Tibial artery (tissue), 4 donors: ENCODE results near the gene TMEM207.

Experiments used
- DNase-seq, 2 donors: peaks; one replicate each; pipeline ENCODE4 v3.0.0-alpha.2; 2019
- H3K27ac ChIP-seq, 2 donors: fragments of 200-600 bp; sonication (generic) in 1 of 2; 1 replicate in 1 of 2; 2 replicates in 1 of 2; pipeline ENCODE4 v1.5.1; 2018 to 2019; ENCODE audit warnings: mild to moderate bottlenecking in 1 of 2
- H3K27me3 ChIP-seq, 2 donors: fragments of 200-600 bp; sonication (generic) in 1 of 2; one replicate each; pipeline versions ENCODE4 v1.5.1 to v1.6.0; 2016 to 2019
- H3K36me3 ChIP-seq, 3 donors: fragments of 200-600 bp; sonication (generic) in 2 of 3; one replicate each; pipeline ENCODE4 v1.5.1; 2016 to 2019; ENCODE audit warnings: mild to moderate bottlenecking in 2 of 3
- H3K4me1 ChIP-seq, 4 donors: fragments of 200-600 bp; sonication (generic) in 2 of 4; 1 replicate in 3 of 4; 2 replicates in 1 of 4; pipeline ENCODE4 v1.5.1; 2016 to 2019
- H3K4me3 ChIP-seq, 2 donors: fragments of 200-600 bp; sonication (generic) in 1 of 2; 1 replicate in 1 of 2; 2 replicates in 1 of 2; pipeline ENCODE4 v1.5.1; 2018 to 2019; ENCODE audit warnings: mild to moderate bottlenecking in 2 of 2
- H3K9me3 ChIP-seq, 3 donors: fragments of 200-600 bp; sonication (generic) in 1 of 3; one replicate each; pipeline ENCODE4 v1.5.1; 2016 to 2019
- CTCF ChIP-seq, 2 experiments: fragments of 200-600 bp in 1 of 2; fragments of 450-650 bp in 1 of 2; IDR thresholded peaks; one replicate each; pipeline ENCODE4 v1.5.1; 2017 to 2019; ENCODE audit warnings: antibody characterized with exemption in 2 of 2, mild to moderate bottlenecking in 1 of 2, moderate library complexity in 1 of 2
- intact Hi-C: fragments of 100-400 bp; cut with DNase I; formaldehyde crosslinking; loops from one replicate; pipeline ENCODE4 v1.15.0; 2023; ENCODE audit warnings: low total_unique reads

Gene TMEM207

GRCh38 chr3:190424478-190425439, 24.9 kb downstream of the TMEM207 start:
- no peaks in the 10 kb centered on the region for H3K36me3 ChIP-seq
- peak; percentile 53 to 58 for TF ChIP-seq CTCF (IDR thresholded peaks at IDR 0.05)
- H3K4me3 ChIP-seq, result no peak overlapping the region
- no peaks in the 10 kb centered on the region for H3K4me1 ChIP-seq
- no peaks in the 10 kb centered on the region for H3K9me3 ChIP-seq
- DNase-seq, result peak in 1 of 2 donors; percentile 41
- intact Hi-C loops, result no loop called here
- H3K27me3 ChIP-seq, result no peaks in the 10 kb centered on the region
- no peak overlapping the region for H3K27ac ChIP-seq

- DNase-seq, result no peak
- TF ChIP-seq CTCF (IDR thresholded peaks at IDR 0.05), result no peak
- Histone ChIP-seq H3K4me3 (no peak overlapping the region), H3K27me3 (no peaks in the 10 kb centered on the region), H3K27ac (no peak overlapping the region), H3K9me3 (no peaks in the 10 kb centered on the region), H3K4me1 (no peaks in the 10 kb centered on the region), H3K36me3 (no peaks in the 10 kb centered on the region)
- intact Hi-C loops, result no loop called here
Measured at GRCh38 chr3:190424108-190424477, 25.6 kb downstream of the TMEM207 start.

- no peak for DNase-seq
- no peak for TF ChIP-seq CTCF (IDR thresholded peaks at IDR 0.05)
- no peak overlapping the region for H3K4me3 ChIP-seq
- H3K4me1 ChIP-seq, result no peaks in the 10 kb centered on the region
- no peaks in the 10 kb centered on the region for H3K36me3 ChIP-seq
- no peaks in the 10 kb centered on the region for H3K9me3 ChIP-seq
- no peak overlapping the region for H3K27ac ChIP-seq
- intact Hi-C loops, result no loop called here
- H3K27me3 ChIP-seq, result no peaks in the 10 kb centered on the region
Measured at GRCh38 chr3:190414297-190414696, 35.4 kb downstream of the TMEM207 start.

GRCh38 chr3:190404715-190405114, 45.0 kb downstream of the TMEM207 start:
- TF ChIP-seq CTCF (IDR thresholded peaks at IDR 0.05), result no peak
- Histone ChIP-seq H3K4me3 (no peak overlapping the region), H3K27ac (no peak overlapping the region), H3K36me3 (no peaks in the 10 kb centered on the region), H3K9me3 (no peaks in the 10 kb centered on the region), H3K27me3 (no peaks in the 10 kb centered on the region), H3K4me1 (no peaks in the 10 kb centered on the region)
- intact Hi-C loops, result no loop called here
- DNase-seq, result no peak

GRCh38 chr3:190401963-190402362, 47.7 kb downstream of the TMEM207 start:
- intact Hi-C loops, result no loop called here
- Histone ChIP-seq H3K9me3 (no peaks in the 10 kb centered on the region), H3K27me3 (no peaks in the 10 kb centered on the region), H3K4me1 (no peaks in the 10 kb centered on the region), H3K27ac (no peak overlapping the region), H3K36me3 (no peaks in the 10 kb centered on the region), H3K4me3 (no peak overlapping the region)
- TF ChIP-seq CTCF (IDR thresholded peaks at IDR 0.05), result no peak
- no peak for DNase-seq
